ENCODE data around the gene RMND5A. TPM values are rescaled to one million over a fixed set of nuclear protein-coding genes. Genes with fewer than 3 reads are reported as not detected.
"Not testable (repeated sequence)": the region's sequence is repeated elsewhere in the genome, so short reads cannot be mapped to it uniquely, and the experiment has no call there.

RMND5A gene
- total RNA-seq, 1 donor from 2014 or later = 64.0 TPM

GRCh38 chr2:86708126-86708525 lies 12.0 kb upstream of the RMND5A start:
- FAIRE-seq; DNase-seq (ENCODE audit: low spot score in 2 of 2): not testable (repeated sequence)

GRCh38 chr2:86714579-86715173 lies 5.4 kb upstream of the RMND5A start:
- not testable (repeated sequence) for DNase-seq (ENCODE audit: low spot score in 2 of 2); FAIRE-seq

- not testable (repeated sequence) for FAIRE-seq; DNase-seq (ENCODE audit: low spot score in 2 of 2)
Measured at GRCh38 chr2:86719263-86719636, 841 bp upstream of the RMND5A start.

- peak in 1 of 2 donors; percentile 14 for DNase-seq (ENCODE audit: low spot score in 2 of 2)
- not testable (repeated sequence) for FAIRE-seq
Measured at GRCh38 chr2:86720540-86721320, 639 bp downstream of the RMND5A start.

- not testable (repeated sequence) for FAIRE-seq
Measured at GRCh38 chr2:86725706-86726105, 5.6 kb downstream of the RMND5A start.

GRCh38 chr2:86732040-86732525 lies 12.0 kb downstream of the RMND5A start:
- not testable (repeated sequence) for DNase-seq (ENCODE audit: low spot score in 2 of 2); FAIRE-seq

More at GRCh38 chr2:86725706-86726105, 5.6 kb downstream of the RMND5A start:
- DNase-seq (ENCODE audit: low spot score in 2 of 2) = not testable (repeated sequence)

- not testable (repeated sequence) for DNase-seq (ENCODE audit: low spot score in 2 of 2); FAIRE-seq
Measured at GRCh38 chr2:86732837-86733236, 12.7 kb downstream of the RMND5A start.

GRCh38 chr2:86733528-86733927 lies 13.4 kb downstream of the RMND5A start:
- not testable (repeated sequence) for FAIRE-seq; DNase-seq (ENCODE audit: low spot score in 2 of 2)

GRCh38 chr2:86734896-86735295 lies 14.8 kb downstream of the RMND5A start:
- FAIRE-seq; DNase-seq (ENCODE audit: low spot score in 2 of 2): not testable (repeated sequence)

GRCh38 chr2:86739485-86739884 lies 19.4 kb downstream of the RMND5A start:
- FAIRE-seq; DNase-seq (ENCODE audit: low spot score in 2 of 2): not testable (repeated sequence)

- not testable (repeated sequence) for DNase-seq (ENCODE audit: low spot score in 2 of 2); FAIRE-seq
Measured at GRCh38 chr2:86739889-86740288, 19.8 kb downstream of the RMND5A start.

- DNase-seq (ENCODE audit: low spot score in 2 of 2); FAIRE-seq: not testable (repeated sequence)
Measured at GRCh38 chr2:86741889-86742498, 21.9 kb downstream of the RMND5A start.

GRCh38 chr2:86744152-86744551 lies 24.1 kb downstream of the RMND5A start:
- no peak for DNase-seq (ENCODE audit: low spot score in 2 of 2)
- no peak for FAIRE-seq

GRCh38 chr2:86746939-86747338 lies 26.8 kb downstream of the RMND5A start:
- FAIRE-seq (no peak), DNase-seq (ENCODE audit: low spot score in 2 of 2) (no peak)

GRCh38 chr2:86747711-86748639 lies 27.9 kb downstream of the RMND5A start:
- DNase-seq (ENCODE audit: low spot score in 2 of 2) = peak; percentile 6 to 25
- FAIRE-seq = peak; percentile 86

GRCh38 chr2:86750240-86750839 lies 30.2 kb downstream of the RMND5A start:
- DNase-seq (ENCODE audit: low spot score in 2 of 2) (no peak), FAIRE-seq (no peak)

GRCh38 chr2:86751778-86752177 lies 31.7 kb downstream of the RMND5A start:
- no peak for DNase-seq (ENCODE audit: low spot score in 2 of 2)
- no peak for FAIRE-seq

- DNase-seq (ENCODE audit: low spot score in 2 of 2) (no peak), FAIRE-seq (no peak)
Measured at GRCh38 chr2:86752934-86753333, 32.8 kb downstream of the RMND5A start.

GRCh38 chr2:86753606-86754005 lies 33.5 kb downstream of the RMND5A start:
- FAIRE-seq (no peak), DNase-seq (ENCODE audit: low spot score in 2 of 2) (no peak)
